ENCODE data around the gene HCN1.

- TF ChIP-seq POLR2A (IDR thresholded peaks at IDR 0.05; ENCODE audit: low read depth, low read length) (no peak), SMC3 (IDR thresholded peaks at IDR 0.05; ENCODE audit: low read depth, low read length) (no peak)
- TF ChIP-seq, protein P1, sequence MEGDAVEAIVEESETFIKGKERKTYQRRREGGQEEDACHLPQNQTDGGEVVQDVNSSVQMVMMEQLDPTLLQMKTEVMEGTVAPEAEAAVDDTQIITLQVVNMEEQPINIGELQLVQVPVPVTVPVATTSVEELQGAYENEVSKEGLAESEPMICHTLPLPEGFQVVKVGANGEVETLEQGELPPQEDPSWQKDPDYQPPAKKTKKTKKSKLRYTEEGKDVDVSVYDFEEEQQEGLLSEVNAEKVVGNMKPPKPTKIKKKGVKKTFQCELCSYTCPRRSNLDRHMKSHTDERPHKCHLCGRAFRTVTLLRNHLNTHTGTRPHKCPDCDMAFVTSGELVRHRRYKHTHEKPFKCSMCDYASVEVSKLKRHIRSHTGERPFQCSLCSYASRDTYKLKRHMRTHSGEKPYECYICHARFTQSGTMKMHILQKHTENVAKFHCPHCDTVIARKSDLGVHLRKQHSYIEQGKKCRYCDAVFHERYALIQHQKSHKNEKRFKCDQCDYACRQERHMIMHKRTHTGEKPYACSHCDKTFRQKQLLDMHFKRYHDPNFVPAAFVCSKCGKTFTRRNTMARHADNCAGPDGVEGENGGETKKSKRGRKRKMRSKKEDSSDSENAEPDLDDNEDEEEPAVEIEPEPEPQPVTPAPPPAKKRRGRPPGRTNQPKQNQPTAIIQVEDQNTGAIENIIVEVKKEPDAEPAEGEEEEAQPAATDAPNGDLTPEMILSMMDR (conservative IDR thresholded peaks at IDR 0.05; ENCODE audit: low read depth, low read length) = no peak
These were observed 435.9 kb downstream of the HCN1 start for GRCh38 chr5:45260292-45260691.

All from IMR-90 (cell line).